ENCODE results near the gene YARS1. TPM values are rescaled to one million over a fixed set of nuclear protein-coding genes. Genes with fewer than 3 reads are reported as not detected.

The YARS1 gene
- total and polyA plus RNA-seq, 2 experiments from 2014 or later, result 134 to 182 TPM

- TF ChIP-seq STAT1 (IDR thresholded peaks at IDR 0.05; ENCODE audit: unreplicated experiment) (no peak), ZNF114 (CRISPR knock-in tag; IDR thresholded peaks at IDR 0.05) (no peak), ZNF331 (CRISPR knock-in tag; IDR thresholded peaks at IDR 0.05; ENCODE audit: low read depth) (no peak), JUNB (IDR thresholded peaks at IDR 0.05; ENCODE audit: unreplicated experiment) (no peak), CREB1 (CRISPR knock-in tag; IDR thresholded peaks at IDR 0.05; ENCODE audit: low read depth) (no peak), ETS1 (IDR thresholded peaks at IDR 0.05) (no peak)
These were observed 8.0 kb upstream of the YARS1 start (continued) for GRCh38 chr1:32825181-32825580.

DNA sequence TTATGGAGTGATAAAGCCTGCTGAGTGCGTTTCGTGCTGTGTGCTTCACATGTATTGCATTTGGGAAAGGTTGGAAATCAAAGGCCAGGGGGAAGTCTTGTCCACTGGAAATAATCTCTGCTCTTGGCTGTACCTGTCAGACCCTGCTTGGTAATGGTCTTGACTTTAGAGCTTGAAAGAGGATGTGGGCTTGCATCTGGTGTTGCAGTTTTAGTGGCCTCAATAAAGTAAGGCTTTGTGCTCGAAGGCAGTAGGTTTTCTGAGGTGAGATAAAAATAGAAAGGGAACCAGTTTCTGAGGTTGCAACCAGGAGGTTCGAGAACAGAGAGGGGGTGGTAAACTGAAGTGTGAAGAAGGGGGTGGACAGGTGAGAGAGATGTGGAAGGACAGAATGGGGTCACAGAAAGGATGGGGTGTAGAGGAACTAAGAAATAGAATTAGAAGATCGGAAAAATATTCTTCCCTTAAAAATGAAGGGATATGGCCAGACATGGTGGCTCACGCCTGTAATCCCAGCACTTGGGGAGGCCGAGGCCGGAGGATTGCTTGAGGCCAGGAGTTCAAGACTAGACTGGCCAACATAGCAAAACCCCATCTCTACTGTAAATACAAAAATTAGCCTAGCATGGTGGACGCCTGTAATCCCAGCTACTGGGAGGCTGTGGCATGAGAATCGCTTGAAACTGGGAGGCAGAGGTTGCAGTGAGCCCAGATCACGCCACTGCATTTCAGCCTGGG is 1.8 kb upstream of the YARS1 start:
- peaks cover 26% of the 10 kb centered on the region for H3K4me1 ChIP-seq (ENCODE audit: insufficient read depth)
- peak overlapping the region; percentile 100 for H3K4me3 ChIP-seq
- no peak for ATAC-seq
- no peak for DNase-seq (ENCODE audit: low spot score)
- peaks cover 86% of the 10 kb centered on the region for H3K79me2 ChIP-seq (replicated peaks; ENCODE audit: insufficient read depth)
- H3K4me1 Mint-ChIP-seq, result peaks cover 26% of the 10 kb centered on the region
- peaks cover 16% of the 10 kb centered on the region; the same call in 1 of the 2 replicates for H3K36me3 ChIP-seq (ENCODE audit: insufficient read depth)
- peak overlapping the region; percentile 98 for H3K4me3 Mint-ChIP-seq
- H3K9me2 ChIP-seq (ENCODE audit: insufficient read depth), result no peaks in the 10 kb centered on the region
- no peak overlapping the region for H2AFZ ChIP-seq
- peak overlapping the region; percentile 91 for H3K4me2 ChIP-seq
- H3K36me3 Mint-ChIP-seq (ENCODE audit: low read depth), result peaks cover 43% of the 10 kb centered on the region
- H3F3A ChIP-seq (replicated peaks; ENCODE audit: low read depth), result peaks cover 5% of the 10 kb centered on the region
- H4K20me1 ChIP-seq (replicated peaks; ENCODE audit: insufficient read depth), result peaks cover 17% of the 10 kb centered on the region; the same call in 1 of the 2 replicates
- H3K27ac ChIP-seq (ENCODE audit: low read depth), result peak overlapping the region; percentile 99
- peaks cover 7% of the 10 kb centered on the region for H3K27me3 Mint-ChIP-seq (ENCODE audit: insufficient read depth, low read depth, poor library complexity)
- no peaks in the 10 kb centered on the region for H3K27me3 ChIP-seq (ENCODE audit: insufficient read depth)
- TF ChIP-seq EZH2phosphoT487 (IDR thresholded peaks at IDR 0.05; ENCODE audit: unreplicated experiment) (no peak), STAT1 (IDR thresholded peaks at IDR 0.05; ENCODE audit: unreplicated experiment) (no peak)
- TF ChIP-seq, protein P1, sequence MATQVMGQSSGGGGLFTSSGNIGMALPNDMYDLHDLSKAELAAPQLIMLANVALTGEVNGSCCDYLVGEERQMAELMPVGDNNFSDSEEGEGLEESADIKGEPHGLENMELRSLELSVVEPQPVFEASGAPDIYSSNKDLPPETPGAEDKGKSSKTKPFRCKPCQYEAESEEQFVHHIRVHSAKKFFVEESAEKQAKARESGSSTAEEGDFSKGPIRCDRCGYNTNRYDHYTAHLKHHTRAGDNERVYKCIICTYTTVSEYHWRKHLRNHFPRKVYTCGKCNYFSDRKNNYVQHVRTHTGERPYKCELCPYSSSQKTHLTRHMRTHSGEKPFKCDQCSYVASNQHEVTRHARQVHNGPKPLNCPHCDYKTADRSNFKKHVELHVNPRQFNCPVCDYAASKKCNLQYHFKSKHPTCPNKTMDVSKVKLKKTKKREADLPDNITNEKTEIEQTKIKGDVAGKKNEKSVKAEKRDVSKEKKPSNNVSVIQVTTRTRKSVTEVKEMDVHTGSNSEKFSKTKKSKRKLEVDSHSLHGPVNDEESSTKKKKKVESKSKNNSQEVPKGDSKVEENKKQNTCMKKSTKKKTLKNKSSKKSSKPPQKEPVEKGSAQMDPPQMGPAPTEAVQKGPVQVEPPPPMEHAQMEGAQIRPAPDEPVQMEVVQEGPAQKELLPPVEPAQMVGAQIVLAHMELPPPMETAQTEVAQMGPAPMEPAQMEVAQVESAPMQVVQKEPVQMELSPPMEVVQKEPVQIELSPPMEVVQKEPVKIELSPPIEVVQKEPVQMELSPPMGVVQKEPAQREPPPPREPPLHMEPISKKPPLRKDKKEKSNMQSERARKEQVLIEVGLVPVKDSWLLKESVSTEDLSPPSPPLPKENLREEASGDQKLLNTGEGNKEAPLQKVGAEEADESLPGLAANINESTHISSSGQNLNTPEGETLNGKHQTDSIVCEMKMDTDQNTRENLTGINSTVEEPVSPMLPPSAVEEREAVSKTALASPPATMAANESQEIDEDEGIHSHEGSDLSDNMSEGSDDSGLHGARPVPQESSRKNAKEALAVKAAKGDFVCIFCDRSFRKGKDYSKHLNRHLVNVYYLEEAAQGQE (IDR thresholded peaks at IDR 0.05; ENCODE audit: unreplicated experiment), result no peak
- H3K27ac Mint-ChIP-seq, result peak overlapping the region; percentile 96
- H3K9me3 Mint-ChIP-seq, result no peaks in the 10 kb centered on the region; the same call in 2 of the 3 replicates
